ENCODE results near the gene CHD3.

DNA sequence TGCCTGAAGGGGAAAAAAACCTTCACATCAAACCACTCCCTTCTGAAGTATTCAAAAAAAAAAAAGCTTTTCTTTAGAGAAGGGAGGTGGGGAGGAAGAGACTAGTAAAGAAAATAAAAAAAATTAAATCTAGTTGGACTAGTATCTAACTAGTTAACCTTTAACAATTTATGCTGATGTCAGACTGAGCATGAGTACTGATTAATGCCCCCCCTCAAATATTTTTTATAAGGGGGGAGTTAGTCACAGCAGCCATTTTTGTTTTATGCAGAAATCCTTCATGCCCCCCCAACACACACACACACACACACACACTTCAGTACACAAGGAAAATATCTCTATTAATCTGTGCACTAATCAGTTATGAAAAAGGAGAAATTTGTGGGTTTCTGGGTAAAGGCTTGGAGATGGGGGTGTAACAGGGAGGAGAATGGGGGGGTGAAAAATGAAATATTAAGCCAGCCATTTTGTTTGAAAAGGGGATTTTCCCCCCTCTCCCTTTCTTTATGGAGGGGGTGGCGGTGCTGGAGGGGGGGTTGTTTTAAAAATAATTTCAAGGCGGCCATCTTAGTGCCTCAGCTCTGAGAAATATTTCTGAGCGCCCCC, 4.7 kb upstream of the CHD3 start:
- no peak for TF ChIP-seq EZH2 (IDR thresholded peaks at IDR 0.05; ENCODE audit: borderline replicate concordance, low read depth, low read length, severe bottlenecking)
- TF ChIP-seq, protein P1, sequence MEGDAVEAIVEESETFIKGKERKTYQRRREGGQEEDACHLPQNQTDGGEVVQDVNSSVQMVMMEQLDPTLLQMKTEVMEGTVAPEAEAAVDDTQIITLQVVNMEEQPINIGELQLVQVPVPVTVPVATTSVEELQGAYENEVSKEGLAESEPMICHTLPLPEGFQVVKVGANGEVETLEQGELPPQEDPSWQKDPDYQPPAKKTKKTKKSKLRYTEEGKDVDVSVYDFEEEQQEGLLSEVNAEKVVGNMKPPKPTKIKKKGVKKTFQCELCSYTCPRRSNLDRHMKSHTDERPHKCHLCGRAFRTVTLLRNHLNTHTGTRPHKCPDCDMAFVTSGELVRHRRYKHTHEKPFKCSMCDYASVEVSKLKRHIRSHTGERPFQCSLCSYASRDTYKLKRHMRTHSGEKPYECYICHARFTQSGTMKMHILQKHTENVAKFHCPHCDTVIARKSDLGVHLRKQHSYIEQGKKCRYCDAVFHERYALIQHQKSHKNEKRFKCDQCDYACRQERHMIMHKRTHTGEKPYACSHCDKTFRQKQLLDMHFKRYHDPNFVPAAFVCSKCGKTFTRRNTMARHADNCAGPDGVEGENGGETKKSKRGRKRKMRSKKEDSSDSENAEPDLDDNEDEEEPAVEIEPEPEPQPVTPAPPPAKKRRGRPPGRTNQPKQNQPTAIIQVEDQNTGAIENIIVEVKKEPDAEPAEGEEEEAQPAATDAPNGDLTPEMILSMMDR (IDR thresholded peaks at IDR 0.05; ENCODE audit: borderline replicate concordance, extremely low read depth, low read length, poor library complexity, severe bottlenecking) = no peak

Data from DND-41 (cell line).